Transverse colon (tissue), 4 donors: ENCODE data around the gene SSH3. TPM values are rescaled to one million over a fixed set of nuclear protein-coding genes. Genes with fewer than 3 reads are reported as not detected.
A peak's percentile ranks its signal among the peaks of the same experiment; 100 is the strongest.

Source experiments
- DNase-seq: peaks from one replicate; pipeline ENCODE4 v3.0.0-alpha.2; 2019
- H3K27ac ChIP-seq, 4 donors: fragments of 200-600 bp; sonication (generic); 2 replicates each; pipeline ENCODE4 v1.5.1; 2016 to 2018; ENCODE audit warnings: inconsistent platforms in 4 of 4
- H3K27me3 ChIP-seq: fragments of 200-600 bp; sonication (generic); 2 replicates; pipeline ENCODE4 v1.5.1; 2017; ENCODE audit warnings: inconsistent platforms
- H3K36me3 ChIP-seq, 4 donors: fragments of 200-600 bp; sonication (generic); 2 replicates each; pipeline ENCODE4 v1.5.1; 2017 to 2019; ENCODE audit warnings: inconsistent platforms in 4 of 4
- H3K4me1 ChIP-seq, 4 donors: fragments of 200-600 bp; sonication (generic); 2 replicates each; pipeline ENCODE4 v1.5.1; 2017 to 2020; ENCODE audit warnings: inconsistent platforms in 4 of 4
- H3K4me3 ChIP-seq, 4 donors: fragments of 200-600 bp; sonication (generic); 1 replicate in 1 of 4; 2 replicates in 3 of 4; pipeline versions ENCODE4 v1.5.1 to v1.6.1; 2017 to 2019; ENCODE audit warnings: inconsistent platforms in 4 of 4
- H3K9me3 ChIP-seq, 2 donors: fragments of 200-600 bp; sonication (generic); 2 replicates each; pipeline ENCODE4 v1.5.1; 2017 to 2019; ENCODE audit warnings: inconsistent platforms in 2 of 2
- EP300 ChIP-seq: sonication (generic); formaldehyde crosslinking; IDR thresholded peaks from one replicate; pipeline ENCODE4 v1.6.1; 2017; ENCODE audit warnings: antibody characterized with exemption, low read depth
- POLR2A ChIP-seq: fragments of 450-650 bp; IDR thresholded peaks from one replicate; pipeline ENCODE4 v1.6.1; 2016; ENCODE audit warnings: antibody characterized with exemption, mild to moderate bottlenecking, moderate library complexity
- POLR2AphosphoS5 ChIP-seq, 3 donors: sonication (generic); formaldehyde crosslinking; IDR thresholded peaks; one replicate each; pipeline ENCODE4 v1.6.1; 2016; ENCODE audit warnings: antibody characterized with exemption in 3 of 3
- WGBS, 2 donors: methylation state at CpG; one replicate each; pipeline ENCODE4 v1.1.5; 2018; ENCODE audit warnings: low coverage in 1 of 2; 5-methylcytosine and 5-hydroxymethylcytosine counted together
- in situ Hi-C, 4 donors: fragments of 200-750 bp; cut with MboI; loops; one replicate each; pipeline versions ENCODE4 v1.15.0 to v1.15.1; 2017; ENCODE audit warnings: low sequenced_read_pairs in 3 of 4, low pct_ligation_motif_present in 1 of 4, low pct_unique_long_range_greater_than_20kb in 1 of 4
- intact Hi-C: fragments of 100-400 bp; cut with DNase I; formaldehyde crosslinking; loops from one replicate; pipeline ENCODE4 v1.15.1; 2023; ENCODE audit warnings: low total_unique reads
- total RNA-seq, 4 donors: library from RNA; depleted of rRNA; stranded (reverse); fragments of >200 nt; gene quantifications; one replicate each; pipeline ENCODE4 v1.1.0, GENCODE V29; 2016
- TF ChIP-seq, protein P1 (sequence below), 5 experiments: fragments of 200-600 bp in 3 of 5; fragments of 450-650 bp in 2 of 5; sonication (generic) in 3 of 5; IDR thresholded peaks; 1 replicate in 2 of 5; 2 replicates in 3 of 5; pipeline ENCODE4 v1.5.1; 2016 to 2017; ENCODE audit warnings: antibody characterized with exemption in 5 of 5, inconsistent platforms in 3 of 5, mild to moderate bottlenecking in 2 of 5, moderate library complexity in 1 of 5

Gene SSH3
- total RNA-seq, 4 donors from 2014 or later, result 73.0 to 174 (median 123) TPM

- intact Hi-C loops, result no loop called here
- Histone ChIP-seq H3K4me1 (peaks cover 13 to 24% (median 15%) of the 10 kb centered on the region in 4 donors), H3K36me3 (peaks cover 0 to 20% (median 2%) of the 10 kb centered on the region in 4 donors), H3K27ac (no peak overlapping the region), H3K4me3 (no peak overlapping the region), H3K9me3 (peaks cover 6 to 9% of the 10 kb centered on the region in 2 donors), H3K27me3 (no peaks in the 10 kb centered on the region)
- WGBS, 2 donors, result 92% methylated on average over 7 of the region's 7 CpGs; no CpG with 5 or more reads in 1 of the 2 donors
- in situ Hi-C loops, result no loop called here
- no peak for DNase-seq
- TF ChIP-seq POLR2AphosphoS5 (IDR thresholded peaks at IDR 0.05), result no peak
- no peak for TF ChIP-seq EP300
- TF ChIP-seq, protein P1, sequence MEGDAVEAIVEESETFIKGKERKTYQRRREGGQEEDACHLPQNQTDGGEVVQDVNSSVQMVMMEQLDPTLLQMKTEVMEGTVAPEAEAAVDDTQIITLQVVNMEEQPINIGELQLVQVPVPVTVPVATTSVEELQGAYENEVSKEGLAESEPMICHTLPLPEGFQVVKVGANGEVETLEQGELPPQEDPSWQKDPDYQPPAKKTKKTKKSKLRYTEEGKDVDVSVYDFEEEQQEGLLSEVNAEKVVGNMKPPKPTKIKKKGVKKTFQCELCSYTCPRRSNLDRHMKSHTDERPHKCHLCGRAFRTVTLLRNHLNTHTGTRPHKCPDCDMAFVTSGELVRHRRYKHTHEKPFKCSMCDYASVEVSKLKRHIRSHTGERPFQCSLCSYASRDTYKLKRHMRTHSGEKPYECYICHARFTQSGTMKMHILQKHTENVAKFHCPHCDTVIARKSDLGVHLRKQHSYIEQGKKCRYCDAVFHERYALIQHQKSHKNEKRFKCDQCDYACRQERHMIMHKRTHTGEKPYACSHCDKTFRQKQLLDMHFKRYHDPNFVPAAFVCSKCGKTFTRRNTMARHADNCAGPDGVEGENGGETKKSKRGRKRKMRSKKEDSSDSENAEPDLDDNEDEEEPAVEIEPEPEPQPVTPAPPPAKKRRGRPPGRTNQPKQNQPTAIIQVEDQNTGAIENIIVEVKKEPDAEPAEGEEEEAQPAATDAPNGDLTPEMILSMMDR (IDR thresholded peaks at IDR 0.05), result no peak
- TF ChIP-seq POLR2A, result no peak
These were observed 4.5 kb upstream of the SSH3 start for GRCh38 chr11:67298786-67299185.

- in situ Hi-C loops, result no loop called here
- intact Hi-C loops, result no loop called here
- DNase-seq, result no peak
- Histone ChIP-seq H3K4me3 (no peak overlapping the region), H3K4me1 (peaks cover 13 to 32% (median 22%) of the 10 kb centered on the region in 4 donors), H3K27ac (no peak overlapping the region), H3K36me3 (peaks cover 0 to 17% (median 2%) of the 10 kb centered on the region in 4 donors), H3K27me3 (no peaks in the 10 kb centered on the region), H3K9me3 (peaks cover 6 to 9% of the 10 kb centered on the region in 2 donors)
- WGBS, 2 donors, result 93% methylated on average over 29 of the region's 29 CpGs; no CpG with 5 or more reads in 1 of the 2 donors
- no peak for TF ChIP-seq POLR2AphosphoS5 (IDR thresholded peaks at IDR 0.05)
- TF ChIP-seq, protein P1 (IDR thresholded peaks at IDR 0.05), result no peak
- TF ChIP-seq EP300, result no peak
- TF ChIP-seq POLR2A, result no peak
These were observed 3.7 kb upstream of the SSH3 start for GRCh38 chr11:67299471-67300191.

GRCh38 chr11:67300256-67300755 is 3.0 kb upstream of the SSH3 start:
- Histone ChIP-seq H3K4me1 (peaks cover 13 to 37% (median 26%) of the 10 kb centered on the region in 4 donors), H3K27me3 (no peaks in the 10 kb centered on the region), H3K27ac (no peak overlapping the region), H3K4me3 (no peak overlapping the region), H3K9me3 (peaks cover 6 to 9% of the 10 kb centered on the region in 2 donors), H3K36me3 (peaks cover 0 to 10% (median 2%) of the 10 kb centered on the region in 4 donors)
- TF ChIP-seq POLR2A (no peak), EP300 (no peak), POLR2AphosphoS5 (IDR thresholded peaks at IDR 0.05) (no peak)
- TF ChIP-seq, protein P1 (IDR thresholded peaks at IDR 0.05), result no peak
- intact Hi-C loops (no loop called here), in situ Hi-C loops (no loop called here)
- WGBS, 2 donors, result 92% methylated on average over 13 of the region's 13 CpGs; no CpG with 5 or more reads in 1 of the 2 donors
- no peak for DNase-seq

DNA sequence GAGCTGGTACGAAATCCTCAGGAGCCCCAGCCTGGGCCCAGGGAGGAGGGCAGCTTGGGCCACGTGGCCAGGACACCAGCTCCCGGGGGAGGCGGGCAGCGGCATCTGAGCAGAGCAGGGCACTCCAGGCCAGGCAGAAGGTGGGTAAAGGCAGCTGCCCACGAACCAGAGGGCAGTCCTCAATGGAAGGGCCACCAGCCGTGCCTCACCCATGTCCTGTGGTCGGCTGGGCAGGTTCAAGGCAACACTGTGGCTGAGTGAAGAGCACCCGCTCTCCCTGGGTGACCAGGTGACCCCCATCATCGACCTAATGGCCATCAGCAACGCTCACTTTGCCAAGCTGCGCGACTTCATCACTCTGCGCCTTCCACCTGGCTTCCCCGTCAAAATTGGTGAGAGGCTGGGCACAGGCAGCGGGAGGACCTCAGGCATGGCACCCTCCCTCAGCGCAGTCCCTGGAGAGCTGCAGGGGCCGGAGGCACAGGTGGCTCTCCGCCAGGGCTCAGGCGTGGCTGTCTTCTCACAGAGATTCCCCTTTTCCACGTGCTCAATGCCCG is 2.5 kb upstream of the SSH3 start:
- H3K4me1 ChIP-seq, result peaks cover 13 to 37% (median 27%) of the 10 kb centered on the region in 4 donors
- no peak overlapping the region for H3K27ac ChIP-seq
- H3K36me3 ChIP-seq, result peaks cover 0 to 5% (median 2%) of the 10 kb centered on the region in 4 donors
- in situ Hi-C loops, result no loop called here
- no peak overlapping the region for H3K4me3 ChIP-seq
- peak; percentile 6 for DNase-seq
- H3K27me3 ChIP-seq, result no peaks in the 10 kb centered on the region
- intact Hi-C loops, result no loop called here
- whole genome bisulfite sequencing, 2 donors, result 91% methylated on average over 22 of the region's 22 CpGs; no CpG with 5 or more reads in 1 of the 2 donors
- H3K9me3 ChIP-seq, result peaks cover 1 to 4% of the 10 kb centered on the region in 2 donors
- TF ChIP-seq EP300 (no peak), POLR2AphosphoS5 (IDR thresholded peaks at IDR 0.05) (no peak), POLR2A (no peak)
- TF ChIP-seq, protein P1 (IDR thresholded peaks at IDR 0.05), result no peak
